ENCODE measurements around the gene SLC38A10. TPM values are rescaled to one million over a fixed set of nuclear protein-coding genes. Genes with fewer than 3 reads are reported as not detected.

SLC38A10 gene
- total RNA-seq, 1 donor from 2014 or later: 87.3 TPM

- Histone ChIP-seq H3K27ac (no peak overlapping the region), H3K4me3 (no peak overlapping the region), H3K4me1 (peaks cover 14% of the 10 kb centered on the region), H3K9me3 (no peaks in the 10 kb centered on the region), H3K27me3 (no peaks in the 10 kb centered on the region), H3K36me3 (peaks cover 66% of the 10 kb centered on the region)
- DNase-seq (no peak), ATAC-seq (no peak)
- no peak for TF ChIP-seq CTCF (IDR thresholded peaks at IDR 0.05)
- intact Hi-C loops (cut with DNase I): loop anchor here (10.0 kb wide), 2 partner anchors 226 to 326 kb away; no protein-coding TSS in a partner anchor
Observed at GRCh38 chr17:81259058-81259605, 36.0 kb downstream of the SLC38A10 start.

- ATAC-seq (no peak), DNase-seq (no peak)
- Histone ChIP-seq H3K4me1 (peaks cover 14% of the 10 kb centered on the region), H3K27ac (no peak overlapping the region), H3K27me3 (no peaks in the 10 kb centered on the region), H3K36me3 (peaks cover 57% of the 10 kb centered on the region), H3K9me3 (no peaks in the 10 kb centered on the region), H3K4me3 (no peak overlapping the region)
- TF ChIP-seq CTCF (IDR thresholded peaks at IDR 0.05): no peak
- intact Hi-C loops (cut with DNase I): loop anchor here (10.0 kb wide), 2 partner anchors 227 to 327 kb away; no protein-coding TSS in a partner anchor
Observed at GRCh38 chr17:81258292-81258691, 36.8 kb downstream of the SLC38A10 start.

GRCh38 chr17:81257533-81257932 is 37.6 kb downstream of the SLC38A10 start:
- ATAC-seq (no peak), DNase-seq (no peak)
- no peak for TF ChIP-seq CTCF (IDR thresholded peaks at IDR 0.05)
- H3K27me3 ChIP-seq: no peaks in the 10 kb centered on the region
- intact Hi-C loops (cut with DNase I): loop anchor here (10.0 kb wide), 2 partner anchors 227 to 327 kb away; no protein-coding TSS in a partner anchor
- H3K4me1 ChIP-seq: peaks cover 14% of the 10 kb centered on the region
- no peak overlapping the region for H3K27ac ChIP-seq
- no peaks in the 10 kb centered on the region for H3K9me3 ChIP-seq
- H3K36me3 ChIP-seq: peaks cover 51% of the 10 kb centered on the region
- H3K4me3 ChIP-seq: no peak overlapping the region

GRCh38 chr17:81256616-81257015 is 38.5 kb downstream of the SLC38A10 start:
- peaks cover 14% of the 10 kb centered on the region for H3K4me1 ChIP-seq
- H3K27me3 ChIP-seq: no peaks in the 10 kb centered on the region
- H3K4me3 ChIP-seq: no peak overlapping the region
- peaks cover 51% of the 10 kb centered on the region for H3K36me3 ChIP-seq
- intact Hi-C loops (cut with DNase I): loop anchor here (10.0 kb wide), 2 partner anchors 228 to 328 kb away; no protein-coding TSS in a partner anchor
- no peaks in the 10 kb centered on the region for H3K9me3 ChIP-seq
- ATAC-seq: no peak
- no peak for TF ChIP-seq CTCF (IDR thresholded peaks at IDR 0.05)
- DNase-seq: no peak
- H3K27ac ChIP-seq: no peak overlapping the region

- intact Hi-C loops (cut with DNase I): loop anchor here (10.0 kb wide), 2 partner anchors 230 to 330 kb away; no protein-coding TSS in a partner anchor
- H3K27ac ChIP-seq: peak overlapping the region; percentile 55
- no peaks in the 10 kb centered on the region for H3K9me3 ChIP-seq
- no peak overlapping the region for H3K4me3 ChIP-seq
- peak; percentile 65 for TF ChIP-seq CTCF (IDR thresholded peaks at IDR 0.05)
- peaks cover 52% of the 10 kb centered on the region for H3K36me3 ChIP-seq
- no peaks in the 10 kb centered on the region for H3K27me3 ChIP-seq
- H3K4me1 ChIP-seq: peaks cover 14% of the 10 kb centered on the region
- peak; percentile 97 for DNase-seq
- ATAC-seq: peak; percentile 92
Observed at GRCh38 chr17:81254955-81255717, 40.0 kb downstream of the SLC38A10 start.

All from upper lobe of right lung (tissue), 1 donor.